CD14-positive monocyte (primary cell): ENCODE data around the gene OXCT1. TPM values are rescaled to one million over a fixed set of nuclear protein-coding genes. Genes with fewer than 3 reads are reported as not detected.

ENCODE experiments used
- DNase-seq, 3 donors: peaks; one replicate each; pipeline ENCODE4 v3.0.0-alpha.2; 2011 to 2022
- H2AFZ ChIP-seq: 2 replicates; pipeline ENCODE4 v1.6.0; 2012; ENCODE audit warnings: mild to moderate bottlenecking, low read depth, low read length, inconsistent platforms; ENCODE audit not compliant: insufficient read depth, poor library complexity, severe bottlenecking
- H3K27ac ChIP-seq, 2 donors: 1 replicate in 1 of 2; 2 replicates in 1 of 2; pipeline ENCODE4 v1.5.1; 2012 to 2013; ENCODE audit warnings: low read length in 2 of 2, control low read depth in 1 of 2, inconsistent platforms in 1 of 2, low read depth in 1 of 2, mild to moderate bottlenecking in 1 of 2
- H3K27me3 ChIP-seq, 2 donors: one replicate each; pipeline versions ENCODE4 v1.6.0 to v1.6.1; 2011 to 2013; ENCODE audit warnings: low read length in 2 of 2; ENCODE audit not compliant: control insufficient read depth in 2 of 2, insufficient read depth in 2 of 2
- H3K36me3 ChIP-seq, 2 donors: replicated peaks in 1 of 2; 1 replicate in 1 of 2; 2 replicates in 1 of 2; pipeline versions ENCODE4 v1.5.1 to v1.6.1; 2012 to 2013; ENCODE audit warnings: low read length in 2 of 2, control low read depth in 1 of 2, inconsistent platforms in 1 of 2, mild to moderate bottlenecking in 1 of 2; ENCODE audit not compliant: insufficient read depth in 2 of 2, control insufficient read depth in 1 of 2
- H3K4me1 ChIP-seq, 2 donors: 1 replicate in 1 of 2; 2 replicates in 1 of 2; pipeline versions ENCODE4 v1.5.1 to v1.6.1; 2012 to 2013; ENCODE audit warnings: low read length in 2 of 2, control low read depth in 1 of 2, inconsistent platforms in 1 of 2, mild to moderate bottlenecking in 1 of 2, moderate library complexity in 1 of 2; ENCODE audit not compliant: insufficient read depth in 2 of 2, control insufficient read depth in 1 of 2
- H3K4me2 ChIP-seq: replicated peaks from 2 replicates; pipeline ENCODE3; 2012; ENCODE audit warnings: low read length, moderate library complexity, mild to moderate bottlenecking; ENCODE audit not compliant: poor library complexity, severe bottlenecking; ENCODE audit errors: extremely low read depth
- H3K4me3 ChIP-seq, 3 experiments: fragments of 200-600 bp in 1 of 3; sonication (generic) in 1 of 3; replicated peaks in 1 of 3; 1 replicate in 2 of 3; 2 replicates in 1 of 3; pipeline ENCODE4 v1.5.1; 2011 to 2013; ENCODE audit warnings: low read length in 3 of 3, mild to moderate bottlenecking in 3 of 3, control low read depth in 2 of 3, low read depth in 2 of 3, inconsistent platforms in 1 of 3, moderate library complexity in 1 of 3
- H3K79me2 ChIP-seq: 2 replicates; pipeline ENCODE4 v1.6.0; 2012; ENCODE audit warnings: mild to moderate bottlenecking, control low read depth, inconsistent platforms, low read length, moderate library complexity; ENCODE audit not compliant: insufficient read depth
- H3K9ac ChIP-seq: 2 replicates; pipeline ENCODE4 v1.6.0; 2017; ENCODE audit warnings: low read length, mild to moderate bottlenecking; ENCODE audit not compliant: insufficient read depth, poor library complexity, severe bottlenecking
- H3K9me3 ChIP-seq, 2 donors: replicated peaks in 1 of 2; 1 replicate in 1 of 2; 2 replicates in 1 of 2; pipeline versions ENCODE4 v1.5.1 to v1.6.1; 2012 to 2013; ENCODE audit warnings: low read length in 2 of 2, control low read depth in 1 of 2; ENCODE audit not compliant: control insufficient read depth in 1 of 2, insufficient read depth in 1 of 2
- H4K20me1 ChIP-seq: 2 replicates; pipeline ENCODE4 v1.6.0; 2012; ENCODE audit warnings: mild to moderate bottlenecking, low read length, control low read depth, moderate library complexity; ENCODE audit not compliant: insufficient read depth
- H3K27ac Mint-ChIP-seq, 7 donors: one replicate each; pipeline ENCODE4 v1.8.0; 2020; ENCODE audit warnings: mild to moderate bottlenecking in 7 of 7, mixed read lengths in 7 of 7, moderate library complexity in 6 of 7, inconsistent platforms in 2 of 7
- H3K27me3 Mint-ChIP-seq, 3 donors: one replicate each; pipeline ENCODE4 v1.8.0; 2021 to 2022; ENCODE audit warnings: low read depth in 3 of 3, mild to moderate bottlenecking in 3 of 3, mixed read lengths in 3 of 3, moderate library complexity in 3 of 3, inconsistent platforms in 1 of 3
- H3K36me3 Mint-ChIP-seq, 2 donors: one replicate each; pipeline ENCODE4 v1.8.0; 2020; ENCODE audit warnings: mixed read lengths in 2 of 2, inconsistent platforms in 1 of 2, mild to moderate bottlenecking in 1 of 2
- H3K4me1 Mint-ChIP-seq: one replicate; pipeline ENCODE4 v1.8.0; 2020; ENCODE audit warnings: mild to moderate bottlenecking, mixed read lengths
- H3K4me3 Mint-ChIP-seq, 2 donors: one replicate each; pipeline ENCODE4 v1.8.0; 2020; ENCODE audit warnings: mild to moderate bottlenecking in 2 of 2, mixed read lengths in 2 of 2, moderate library complexity in 1 of 2
- H3K9me3 Mint-ChIP-seq, 7 donors: one replicate each; pipeline ENCODE4 v1.8.0; 2020 to 2022; ENCODE audit warnings: mixed read lengths in 7 of 7, mild to moderate bottlenecking in 6 of 7, moderate library complexity in 6 of 7, inconsistent platforms in 2 of 7
- WGBS: methylation state at CpG from one replicate; pipeline ENCODE4 v1.1.5; 2013; ENCODE audit warnings: missing lambda C conversion rate; ENCODE audit not compliant: insufficient coverage; 5-methylcytosine and 5-hydroxymethylcytosine counted together
- intact Hi-C, 2 donors: fragments of 100-400 bp; cut with micrococcal nuclease; formaldehyde crosslinking; loops; one replicate each; pipeline versions ENCODE4 v1.15.0 to v1.15.1; 2023
- polyA plus RNA-seq, 3 donors: library from polyadenylated mRNA; depleted of rRNA in 1 of 3; unstranded in 2 of 3; stranded (reverse) in 1 of 3; fragments of 300-500 nt in 2 of 3; fragments of >200 nt in 1 of 3; fragmentation: Illumina TruSeq in 2 of 3; gene quantifications; 1 replicate in 2 of 3; 2 replicates in 1 of 3; pipeline ENCODE4 v1.2.3, GENCODE V29; 2012 to 2021
- TF ChIP-seq, protein P1 (sequence below): fragments of 200-600 bp; IDR thresholded peaks from one replicate; pipeline ENCODE4 v1.8.0; 2022; ENCODE audit warnings: antibody characterized with exemption, mild to moderate bottlenecking

Gene OXCT1
- polyA plus RNA-seq, 3 donors: 1.3 to 3.4 (median 1.9) TPM

DNA sequence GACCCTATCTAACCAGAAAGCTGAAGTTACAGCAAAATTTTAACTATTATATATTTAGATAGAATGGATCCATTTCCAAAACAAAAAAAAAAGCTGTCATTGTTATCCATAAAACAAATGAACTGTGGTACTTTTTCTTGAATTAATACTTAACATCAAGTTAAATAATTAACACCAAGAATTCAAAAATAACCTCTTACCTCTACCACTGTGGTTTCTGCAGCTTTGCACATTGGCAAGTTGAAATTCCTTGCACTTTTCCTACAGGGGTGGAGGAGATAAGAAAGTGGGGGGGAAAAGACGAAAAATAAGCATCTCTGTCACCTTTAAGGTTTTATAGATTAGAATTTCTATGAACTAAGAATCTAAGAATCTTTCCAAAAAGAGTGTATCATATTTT, 30.0 kb downstream of the OXCT1 start:
- Mint-ChIP-seq H3K27me3 (no peaks in the 10 kb centered on the region), H3K36me3 (peaks cover 8 to 10% of the 10 kb centered on the region in 2 donors), H3K9me3 (no peaks in the 10 kb centered on the region), H3K27ac (no peak overlapping the region), H3K4me3 (no peak overlapping the region), H3K4me1 (peaks cover 10% of the 10 kb centered on the region)
- Histone ChIP-seq H3K4me2 (no peak overlapping the region), H3K36me3 (peaks cover 0 to 11% of the 10 kb centered on the region in 2 donors), H3K27ac (no peak overlapping the region), H3K27me3 (no peaks in the 10 kb centered on the region), H3K9me3 (no peaks in the 10 kb centered on the region), H4K20me1 (no peaks in the 10 kb centered on the region), H3K9ac (no peak overlapping the region), H2AFZ (no peak overlapping the region), H3K79me2 (no peaks in the 10 kb centered on the region), H3K4me3 (no peak overlapping the region), H3K4me1 (peaks cover 0 to 16% of the 10 kb centered on the region in 2 donors)
- no peak for DNase-seq
- TF ChIP-seq, protein P1, sequence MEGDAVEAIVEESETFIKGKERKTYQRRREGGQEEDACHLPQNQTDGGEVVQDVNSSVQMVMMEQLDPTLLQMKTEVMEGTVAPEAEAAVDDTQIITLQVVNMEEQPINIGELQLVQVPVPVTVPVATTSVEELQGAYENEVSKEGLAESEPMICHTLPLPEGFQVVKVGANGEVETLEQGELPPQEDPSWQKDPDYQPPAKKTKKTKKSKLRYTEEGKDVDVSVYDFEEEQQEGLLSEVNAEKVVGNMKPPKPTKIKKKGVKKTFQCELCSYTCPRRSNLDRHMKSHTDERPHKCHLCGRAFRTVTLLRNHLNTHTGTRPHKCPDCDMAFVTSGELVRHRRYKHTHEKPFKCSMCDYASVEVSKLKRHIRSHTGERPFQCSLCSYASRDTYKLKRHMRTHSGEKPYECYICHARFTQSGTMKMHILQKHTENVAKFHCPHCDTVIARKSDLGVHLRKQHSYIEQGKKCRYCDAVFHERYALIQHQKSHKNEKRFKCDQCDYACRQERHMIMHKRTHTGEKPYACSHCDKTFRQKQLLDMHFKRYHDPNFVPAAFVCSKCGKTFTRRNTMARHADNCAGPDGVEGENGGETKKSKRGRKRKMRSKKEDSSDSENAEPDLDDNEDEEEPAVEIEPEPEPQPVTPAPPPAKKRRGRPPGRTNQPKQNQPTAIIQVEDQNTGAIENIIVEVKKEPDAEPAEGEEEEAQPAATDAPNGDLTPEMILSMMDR: no peak
- no CpG with 5 or more reads among the region's 1 CpG for whole genome bisulfite sequencing
- intact Hi-C loops: no loop called here

DNA sequence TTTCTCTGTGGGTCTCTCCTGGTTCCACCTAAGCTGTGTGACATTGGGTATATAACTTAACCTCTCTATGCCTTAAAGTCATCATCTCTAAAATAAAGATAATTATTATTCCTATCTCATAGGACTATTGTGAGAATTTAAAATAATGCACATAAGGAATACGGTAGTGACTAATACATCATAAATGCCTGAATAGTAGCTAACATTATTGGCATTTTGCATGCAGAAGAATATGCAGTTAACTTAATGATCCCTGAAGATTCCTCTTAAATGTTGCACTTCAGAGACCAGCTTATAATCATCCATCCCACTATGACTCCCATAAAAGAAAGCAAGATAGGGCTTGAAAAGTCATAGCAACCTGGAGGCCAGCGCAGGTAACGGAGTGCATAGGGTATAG, 32.4 kb downstream of the OXCT1 start:
- H3K9me3 ChIP-seq: no peaks in the 10 kb centered on the region
- H3K36me3 ChIP-seq: peaks cover 0 to 21% of the 10 kb centered on the region in 2 donors
- H2AFZ ChIP-seq: no peak overlapping the region
- Mint-ChIP-seq H3K27ac (no peak overlapping the region), H3K4me1 (peaks cover 10% of the 10 kb centered on the region), H3K9me3 (no peaks in the 10 kb centered on the region), H3K4me3 (no peak overlapping the region), H3K27me3 (no peaks in the 10 kb centered on the region), H3K36me3 (peaks cover 21 to 23% of the 10 kb centered on the region in 2 donors)
- intact Hi-C loops: no loop called here
- DNase-seq: no peak
- no peaks in the 10 kb centered on the region for H3K27me3 ChIP-seq
- H3K79me2 ChIP-seq: no peaks in the 10 kb centered on the region
- H3K4me2 ChIP-seq: no peak overlapping the region
- H3K4me3 ChIP-seq: no peak overlapping the region
- no peak overlapping the region for H3K27ac ChIP-seq
- TF ChIP-seq, protein P1: no peak
- WGBS: 100% methylated on average over 2 of the region's 3 CpGs
- no peaks in the 10 kb centered on the region for H4K20me1 ChIP-seq
- H3K4me1 ChIP-seq: no peaks in the 10 kb centered on the region
- no peak overlapping the region for H3K9ac ChIP-seq
